GM18861 (cell line): ENCODE data around the gene PRKAA2.
"Not testable (repeated sequence)": the region's sequence is repeated elsewhere in the genome, so short reads cannot be mapped to it uniquely, and the experiment has no call there.

Source experiments
- ATAC-seq: cut with Tn5 transposase; IDR thresholded peaks from one replicate; pipeline ENCODE4 v1.9.1; 2021; ENCODE audit not compliant: unreplicated experiment

Gene PRKAA2

DNA sequence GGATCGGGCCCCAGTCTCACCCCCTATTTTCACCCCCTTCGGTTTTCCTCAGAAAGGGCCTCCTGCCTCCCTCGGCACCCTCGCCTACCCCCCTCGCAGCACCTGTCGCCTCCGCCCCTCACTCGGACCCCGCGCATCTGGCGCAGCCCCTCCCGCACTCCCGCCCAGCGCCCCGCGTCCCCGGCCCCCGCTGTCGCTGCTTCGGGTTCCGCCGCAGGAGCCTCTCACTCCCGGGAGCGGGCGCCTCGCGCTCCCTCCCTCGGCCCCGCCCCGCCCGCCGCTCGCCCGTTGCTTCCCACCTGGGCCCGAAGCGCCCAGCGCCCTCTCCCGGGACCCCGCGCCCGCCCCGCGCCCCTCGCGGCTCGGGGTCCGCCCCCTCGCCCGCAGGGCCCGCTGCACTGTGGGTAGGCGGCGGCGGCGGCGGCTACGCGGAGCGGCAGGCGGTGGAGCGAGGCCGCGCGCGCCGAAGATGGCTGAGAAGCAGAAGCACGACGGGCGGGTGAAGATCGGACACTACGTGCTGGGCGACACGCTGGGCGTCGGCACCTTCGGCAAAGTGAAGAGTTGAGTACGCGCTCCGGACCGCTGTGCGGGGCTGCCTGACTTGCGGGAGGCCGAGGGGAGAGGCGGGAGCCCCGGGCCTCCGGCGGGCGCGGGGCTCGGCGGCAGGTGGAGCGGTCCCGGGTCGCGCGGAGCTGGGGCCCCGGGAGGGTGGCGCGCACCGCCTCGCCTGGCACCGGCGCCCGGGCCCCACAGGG is at the start of gene PRKAA2:
PRKAA2 (plus strand) TSS at position 396 of the 758 bp plus-strand sequence; CDS start at position 470, 74 bp downstream.
- ATAC-seq: no peak

DNA sequence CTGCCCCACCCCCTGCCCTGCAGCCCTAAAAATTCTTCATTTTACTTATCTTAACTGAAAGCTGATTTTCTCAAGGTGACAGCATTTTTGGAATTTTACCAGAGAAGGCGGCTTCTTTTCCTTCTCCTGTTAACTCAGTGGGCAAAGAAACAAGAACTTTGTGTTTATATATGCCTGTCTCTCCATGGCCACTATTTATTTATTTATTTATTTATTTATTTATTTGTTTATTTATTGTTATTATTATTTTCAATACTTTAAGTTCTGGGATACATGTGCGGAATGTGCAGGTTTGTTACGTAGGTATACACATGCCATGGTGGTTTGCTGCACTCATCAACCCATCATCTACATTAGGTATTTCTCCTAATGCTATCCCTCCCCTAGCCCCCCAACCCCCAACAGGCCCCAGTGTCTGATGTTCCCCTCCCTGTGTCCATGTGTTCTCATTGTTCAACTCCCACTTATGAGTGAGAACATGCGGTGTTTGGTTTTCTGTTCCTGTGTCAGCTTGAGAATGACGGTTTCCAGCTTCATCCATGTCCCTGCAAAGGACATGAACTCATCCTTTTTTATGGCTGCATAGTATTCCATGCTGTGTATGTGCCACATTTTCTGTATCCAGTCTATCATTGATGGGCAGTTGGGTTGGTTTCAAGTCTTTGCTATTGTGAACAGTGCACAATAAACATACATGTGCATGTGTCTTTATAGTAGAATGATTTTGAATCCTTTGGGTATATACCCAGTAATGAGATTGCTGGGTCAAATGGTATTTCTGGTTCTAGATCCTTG is 49.5 kb upstream of the PRKAA2 start:
- not testable (repeated sequence) for ATAC-seq

DNA sequence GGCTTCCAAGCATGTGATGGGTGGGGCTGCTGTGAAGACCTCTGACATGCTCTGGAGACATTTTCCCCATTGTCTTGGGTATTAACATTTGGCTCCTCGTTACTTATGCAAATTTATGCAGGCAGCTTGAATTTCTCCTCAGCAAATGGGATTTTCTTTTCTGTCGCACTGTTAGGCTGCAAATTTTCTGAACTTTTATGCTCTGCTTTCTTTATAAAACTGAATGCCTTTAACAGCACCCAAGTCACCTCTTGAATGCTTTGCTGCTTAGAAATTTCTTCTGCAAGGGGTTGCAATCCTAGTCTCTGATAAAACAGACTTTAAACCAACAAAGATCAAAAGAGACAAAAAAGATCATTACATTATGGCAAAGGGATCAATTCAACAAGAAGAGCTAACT is 35.0 kb upstream of the PRKAA2 start:
- ATAC-seq: not testable (repeated sequence)

DNA sequence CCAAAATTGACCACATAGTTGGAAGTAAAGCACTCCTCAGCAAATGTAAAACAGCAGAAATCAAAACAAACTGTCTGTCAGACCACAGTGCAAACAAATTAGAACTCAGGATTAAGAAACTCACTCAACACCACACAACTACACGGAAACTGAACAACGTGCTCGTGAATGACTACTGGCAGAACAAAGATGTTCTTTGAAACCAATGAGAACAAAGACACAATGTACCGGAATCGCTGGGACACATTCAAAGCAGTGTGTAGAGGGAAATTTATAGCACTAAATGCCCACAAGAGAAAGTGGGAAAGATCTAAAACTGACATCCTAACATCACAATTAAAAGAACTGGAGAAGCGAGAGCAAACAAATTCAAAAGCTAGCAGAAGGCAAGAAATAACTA is 34.3 kb upstream of the PRKAA2 start:
- not testable (repeated sequence) for ATAC-seq

DNA sequence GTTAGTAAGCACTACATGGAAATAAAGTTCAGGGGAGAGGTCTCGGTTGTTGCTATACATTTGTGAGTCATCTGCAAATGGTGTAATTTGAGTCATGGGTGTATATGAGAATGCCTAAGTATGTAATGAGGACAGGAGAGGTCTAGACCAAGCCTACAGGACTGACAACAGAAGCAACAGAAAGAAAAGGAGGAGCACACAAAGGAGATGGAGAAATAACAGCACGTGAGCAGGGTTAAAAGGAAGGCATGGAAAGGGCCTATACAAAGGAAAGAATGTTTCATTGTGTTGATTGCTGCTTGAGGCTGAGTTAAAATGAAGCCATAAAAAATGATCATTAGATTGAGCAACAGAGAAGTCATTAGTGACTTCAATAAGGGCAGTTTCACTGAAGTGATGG is 28.0 kb upstream of the PRKAA2 start:
- no peak for ATAC-seq

DNA sequence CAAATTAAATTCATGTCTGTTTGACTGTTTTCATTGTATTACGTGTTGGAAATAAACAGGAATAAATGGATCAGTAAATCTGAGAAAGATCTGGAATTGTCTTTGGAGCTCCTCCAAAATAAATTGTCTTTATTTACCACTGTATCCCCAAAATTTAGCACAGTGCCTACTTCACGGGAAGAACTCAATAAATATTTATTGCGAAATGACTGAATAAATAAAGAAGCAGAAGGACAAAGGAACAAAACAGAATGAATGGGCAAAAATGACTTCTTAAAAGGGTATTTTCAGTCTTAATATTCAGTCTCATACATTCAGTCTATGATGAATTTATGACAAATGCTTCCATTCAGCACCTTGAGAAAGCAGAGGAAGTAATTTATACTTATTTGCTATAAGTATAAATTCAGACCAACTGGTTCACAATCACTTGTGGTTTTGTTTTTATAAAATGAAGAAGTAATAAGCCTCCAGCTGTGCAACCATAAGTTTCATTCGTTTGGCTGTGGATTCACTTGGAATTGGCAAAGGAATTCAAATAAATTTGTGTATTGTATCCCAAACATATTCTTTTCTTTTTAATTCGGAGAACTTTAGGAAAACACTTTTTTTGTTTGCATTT is 19.2 kb upstream of the PRKAA2 start:
- ATAC-seq: no peak

DNA sequence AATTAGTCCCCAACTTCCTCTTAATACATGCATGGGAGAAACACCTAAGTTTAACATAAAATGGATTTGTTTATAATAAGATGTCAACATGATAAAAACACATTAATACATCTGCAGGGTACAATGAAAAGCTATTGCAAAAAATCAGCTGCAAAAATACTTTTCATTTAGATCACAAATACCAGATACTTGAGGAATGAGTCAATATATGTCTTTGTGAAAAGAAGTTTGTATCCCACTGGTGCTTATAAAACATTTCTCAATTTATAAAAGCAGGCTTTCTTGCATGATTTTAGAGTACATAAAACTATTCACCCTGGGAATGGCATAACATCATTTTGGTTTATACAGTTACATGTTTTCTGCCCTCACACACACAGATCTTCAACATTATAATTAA is 18.6 kb upstream of the PRKAA2 start:
- ATAC-seq: no peak

DNA sequence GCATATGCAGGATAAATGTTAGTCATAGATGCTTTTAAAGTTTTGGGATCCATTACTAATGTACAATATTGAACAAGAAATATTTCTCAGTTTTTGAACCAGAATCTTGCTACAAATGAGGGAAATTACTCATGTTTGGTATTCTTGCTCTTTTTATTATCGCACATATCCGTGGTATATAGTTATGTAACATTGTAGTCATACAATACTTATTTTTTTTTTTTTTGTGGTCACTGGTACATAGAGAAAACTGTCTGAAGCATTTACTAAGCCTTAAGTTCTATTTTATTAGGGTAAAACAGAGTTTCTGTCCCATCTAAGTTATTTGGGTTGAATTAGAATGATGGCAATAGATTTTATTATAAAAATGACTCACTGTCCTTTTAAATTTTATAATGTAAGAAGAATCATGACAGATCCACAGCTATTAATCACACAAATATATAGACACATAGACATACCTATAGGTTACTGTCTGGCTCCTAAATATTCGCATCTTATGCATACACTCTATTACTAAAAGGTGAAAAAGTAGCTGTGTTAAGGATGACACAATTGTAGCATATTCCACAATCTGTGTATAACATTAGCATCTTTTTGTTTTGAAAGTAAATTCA is 18.0 kb upstream of the PRKAA2 start:
- ATAC-seq: no peak

DNA sequence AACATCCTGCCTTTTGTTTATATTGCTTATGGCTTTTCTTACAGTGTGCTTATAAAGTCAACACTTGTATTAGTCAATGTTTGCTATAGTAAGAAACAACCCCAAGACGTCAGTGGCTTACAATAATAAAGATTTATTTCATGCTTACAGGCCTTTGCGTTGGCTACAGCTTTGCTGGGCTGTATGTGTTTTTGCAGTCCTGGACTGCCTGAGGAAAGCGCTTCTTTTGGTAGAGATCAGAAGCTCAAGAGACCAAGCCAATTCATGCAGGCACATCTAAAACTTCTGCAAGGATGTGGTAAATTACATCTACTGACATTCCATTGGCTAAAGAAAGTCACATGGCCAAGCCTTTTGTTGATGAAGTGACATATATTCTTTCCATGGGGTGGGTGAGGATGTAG is 17.5 kb upstream of the PRKAA2 start:
- ATAC-seq: no peak

DNA sequence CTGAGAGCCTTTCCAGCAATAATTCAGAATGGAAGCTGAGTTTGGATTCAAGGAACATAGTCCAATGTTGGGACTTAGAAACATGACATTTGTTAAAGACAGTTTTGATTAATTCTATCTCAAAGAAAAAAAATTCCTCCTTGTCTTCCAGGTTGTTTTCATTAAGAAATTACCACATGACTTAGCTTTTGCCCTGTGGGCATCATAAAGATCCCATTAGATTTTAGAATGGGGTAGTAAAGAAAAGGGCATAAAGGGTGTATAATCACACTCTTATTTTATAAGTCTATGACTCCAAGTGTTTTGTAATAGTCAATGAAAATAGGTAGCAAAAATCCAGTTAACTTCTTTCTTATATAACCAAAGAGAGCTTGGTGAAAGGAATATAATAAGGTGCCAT is 14.3 kb upstream of the PRKAA2 start:
- no peak for ATAC-seq

DNA sequence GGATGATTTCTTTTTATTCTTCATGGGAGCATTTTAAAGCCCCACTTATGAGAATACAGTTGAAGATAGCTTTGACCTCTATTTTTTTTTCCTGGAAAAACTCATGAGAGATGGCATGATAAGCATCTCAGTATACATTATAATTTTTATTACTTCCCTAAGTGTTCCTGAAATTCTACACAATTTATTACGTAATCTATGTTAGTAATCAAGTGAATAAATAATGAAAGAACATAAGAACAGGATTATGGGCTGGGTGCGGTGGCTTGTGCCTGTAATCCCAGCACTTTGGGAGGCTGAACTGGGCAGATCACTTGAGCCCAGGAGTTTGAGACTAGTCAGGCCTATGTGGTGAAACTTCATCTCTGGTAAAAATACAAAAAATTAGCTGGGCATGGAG is 13.2 kb upstream of the PRKAA2 start:
- ATAC-seq: no peak

DNA sequence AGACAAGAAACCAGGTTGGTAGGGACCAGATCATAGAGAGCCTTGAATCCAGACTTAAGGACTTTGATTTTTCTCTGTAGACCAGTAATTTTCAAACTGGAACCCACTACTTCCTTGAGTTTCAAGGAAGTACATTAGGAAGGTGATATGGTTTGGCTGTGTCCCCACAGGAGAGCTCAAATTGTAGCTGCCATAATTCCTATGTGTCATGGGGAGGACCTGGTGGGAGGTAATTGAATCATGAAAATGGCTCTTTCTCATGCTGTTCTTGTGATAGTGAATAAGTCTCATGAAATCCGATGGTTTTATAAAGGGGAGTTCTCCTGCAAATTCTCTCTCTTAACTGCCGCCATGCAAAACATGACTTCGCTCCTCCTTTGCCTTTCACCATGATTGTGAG is 10.1 kb upstream of the PRKAA2 start:
- no peak for ATAC-seq

DNA sequence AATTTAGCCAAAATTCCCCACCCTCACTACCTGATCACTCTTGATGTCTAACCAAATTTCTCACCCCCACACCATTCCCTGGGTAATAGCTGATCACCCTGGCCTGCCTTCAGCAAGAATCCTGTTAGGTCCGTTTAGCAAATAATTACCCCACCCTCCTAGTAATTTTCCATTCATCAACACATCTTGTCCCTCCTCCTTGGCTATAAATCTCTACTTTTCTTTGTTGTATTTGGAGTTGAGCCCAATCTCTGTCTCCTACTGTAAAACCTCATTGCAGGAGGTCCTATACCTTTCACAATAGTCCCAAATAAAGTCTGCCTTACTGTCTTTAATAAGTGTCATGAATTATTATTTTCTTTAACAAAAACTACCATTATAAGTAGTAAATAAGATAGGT is 6.9 kb upstream of the PRKAA2 start:
- no peak for ATAC-seq

DNA sequence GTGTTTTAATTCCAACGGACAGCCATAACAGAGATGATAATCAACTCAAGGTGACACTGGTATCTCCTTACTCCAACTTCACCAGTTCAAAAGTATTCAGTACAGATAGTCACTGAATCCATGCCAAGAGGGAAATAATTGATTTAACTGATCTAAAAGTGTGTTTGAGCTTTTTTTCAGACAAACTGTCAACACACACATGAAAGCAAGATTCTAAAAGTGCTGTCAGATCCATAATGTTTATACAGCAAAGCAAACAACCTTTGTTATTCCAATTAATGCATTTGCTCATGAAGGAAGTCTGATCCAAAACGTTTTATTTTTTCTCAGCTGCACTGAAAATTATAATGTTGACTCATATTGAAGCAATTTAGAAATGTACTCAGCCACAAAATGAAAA is 5.9 kb upstream of the PRKAA2 start:
- no peak for ATAC-seq

DNA sequence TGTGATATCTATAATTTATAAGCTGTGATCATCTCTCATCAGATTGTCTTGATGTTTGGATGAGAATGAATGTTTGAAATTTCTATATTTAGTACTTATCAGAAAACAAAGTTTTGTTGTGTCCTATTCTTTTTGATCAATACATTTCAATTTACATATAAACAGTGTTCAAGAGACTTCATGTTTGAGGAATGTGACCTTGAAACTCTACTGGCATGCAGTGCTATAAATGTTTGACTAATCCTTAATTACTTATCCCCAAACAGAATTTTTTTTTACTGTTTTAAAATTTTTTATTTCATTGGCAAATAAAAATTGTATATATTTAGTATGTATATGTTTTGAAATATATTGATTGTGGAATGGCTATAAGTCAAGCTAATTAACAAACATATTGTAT is 1.5 kb upstream of the PRKAA2 start:
- ATAC-seq: no peak

DNA sequence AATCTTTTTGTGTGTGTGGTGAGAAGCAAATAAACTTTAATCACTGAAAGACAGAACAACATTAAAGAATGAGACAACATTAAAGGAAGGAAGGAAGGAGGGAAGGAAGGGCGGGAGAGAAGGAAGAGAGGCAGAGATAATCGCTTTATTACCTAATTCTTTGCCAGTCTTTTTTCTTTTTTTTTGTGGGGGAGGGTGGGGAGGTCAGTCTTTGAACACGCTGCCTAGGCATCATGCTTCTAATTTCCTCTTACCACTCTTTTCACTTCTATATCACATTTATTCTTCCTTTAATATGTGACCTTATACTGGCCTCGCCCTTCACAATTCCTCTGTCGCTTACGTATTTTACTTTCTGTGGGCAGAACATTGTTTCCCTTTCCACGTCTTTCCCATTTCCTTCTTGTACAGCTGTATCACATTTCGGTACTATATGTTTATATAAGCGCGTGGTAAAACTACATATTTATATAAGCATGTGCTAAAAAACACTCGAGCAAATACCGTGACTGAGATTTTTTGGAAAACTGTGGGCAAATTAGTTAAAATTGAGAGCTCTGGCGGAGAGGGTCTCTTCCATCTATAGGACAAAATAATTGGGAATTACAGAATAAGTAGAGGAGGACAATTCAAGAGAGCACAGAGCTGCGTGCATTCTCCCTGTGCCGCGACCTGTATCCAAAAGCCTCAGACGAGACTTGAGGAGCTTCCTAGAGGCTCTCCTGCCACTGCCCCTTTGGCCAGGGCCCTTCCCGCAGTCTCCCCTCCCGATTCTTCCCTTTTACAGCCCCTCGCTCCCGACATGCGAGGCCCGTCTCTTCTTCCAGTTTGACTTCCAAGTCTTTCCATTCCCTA is 823 bp upstream of the PRKAA2 start:
- no peak for ATAC-seq

DNA sequence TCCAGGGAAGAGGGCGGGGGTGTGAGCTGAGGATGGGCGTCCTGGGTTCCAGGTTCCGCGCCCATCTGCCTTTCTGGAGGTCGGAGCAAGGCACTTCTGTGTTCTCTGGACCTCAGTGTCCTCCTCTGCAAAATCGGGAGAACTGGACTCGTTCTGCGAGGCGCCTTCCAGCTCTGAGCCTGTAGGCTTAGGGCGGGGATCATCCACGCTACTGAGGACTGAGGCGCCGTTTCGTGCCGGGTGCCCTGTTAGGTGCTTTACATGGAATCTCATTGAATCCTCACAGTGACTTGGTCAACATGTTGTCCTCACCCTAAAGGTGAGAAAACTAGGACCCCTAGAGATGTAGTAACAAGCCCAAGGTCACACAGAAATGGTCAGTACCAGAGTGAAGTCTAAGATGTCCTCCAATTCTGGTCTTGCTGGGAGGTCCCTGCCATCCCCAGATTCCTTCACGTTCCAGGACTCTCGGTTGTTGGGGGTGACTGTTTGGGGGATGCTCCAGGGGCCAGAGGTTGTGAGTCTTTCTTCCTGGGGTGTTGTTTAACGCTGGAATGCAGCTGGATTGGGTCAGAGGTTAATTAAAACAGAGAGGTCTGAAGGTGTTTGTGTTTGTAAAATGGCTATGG is 677 bp downstream of the PRKAA2 start:
- no peak for ATAC-seq

DNA sequence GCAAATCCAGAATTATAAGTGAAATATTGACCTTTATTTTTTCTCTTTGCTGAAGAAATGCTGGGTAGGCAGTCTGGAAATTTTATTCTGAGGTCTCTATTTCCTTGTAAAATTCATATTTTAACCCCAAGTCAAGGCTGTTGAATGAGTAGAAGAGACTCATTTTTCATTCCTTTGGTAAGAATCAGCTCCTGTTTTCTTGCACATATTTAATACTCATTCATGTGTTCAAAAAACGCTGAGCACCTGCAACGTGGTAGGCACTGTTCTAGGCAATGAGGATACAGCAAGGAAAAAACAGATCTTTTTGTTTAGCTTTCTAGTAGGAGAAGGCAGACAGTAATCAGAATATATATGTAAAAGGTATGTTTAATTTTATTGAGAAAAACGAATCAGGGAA is 1.5 kb downstream of the PRKAA2 start:
- no peak for ATAC-seq

DNA sequence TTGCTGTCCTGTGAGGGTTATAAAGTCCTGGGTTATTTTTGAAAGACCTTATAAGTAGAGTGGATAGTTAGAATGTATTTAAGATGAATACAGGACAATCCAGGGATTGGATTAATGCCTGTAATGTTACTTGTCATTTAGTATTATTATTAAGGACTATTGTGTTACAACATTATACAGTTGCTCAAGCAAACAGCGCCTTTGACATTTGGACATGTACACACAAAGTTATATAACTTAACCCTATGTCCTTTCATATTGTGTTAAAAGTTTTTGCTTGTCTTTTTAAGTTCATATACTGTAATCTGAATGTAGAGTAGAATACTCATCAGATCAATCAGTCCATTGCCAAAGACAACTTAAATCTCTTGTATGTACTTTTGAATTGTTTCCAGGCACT is 2.0 kb downstream of the PRKAA2 start:
- ATAC-seq: no peak

DNA sequence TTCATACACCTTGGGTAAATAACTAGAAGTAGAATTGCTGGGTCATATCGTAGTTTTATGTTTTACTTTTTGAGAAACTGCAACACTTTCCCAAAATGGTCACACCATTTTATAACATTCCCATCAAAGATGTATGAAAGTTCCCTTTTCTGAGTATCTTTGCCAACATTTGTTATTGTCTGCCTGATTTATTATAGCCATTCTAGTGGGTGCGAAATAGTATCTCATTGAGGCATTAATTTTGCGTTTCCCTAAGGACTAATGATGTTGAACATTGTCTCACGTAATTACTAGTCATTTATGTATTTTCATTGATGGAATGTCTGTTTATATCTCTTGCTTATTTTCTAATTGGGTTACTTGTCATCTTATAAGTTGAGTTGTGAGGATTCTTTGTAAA is 3.4 kb downstream of the PRKAA2 start:
- no peak for ATAC-seq
